T-helper 22 cell (primary cell): ENCODE data around the gene PCSK1N.

Experiments used
- DNase-seq: peaks from one replicate; pipeline ENCODE4 v3.0.0-alpha.2; 2020; ENCODE audit warnings: low read depth

Gene PCSK1N

DNA sequence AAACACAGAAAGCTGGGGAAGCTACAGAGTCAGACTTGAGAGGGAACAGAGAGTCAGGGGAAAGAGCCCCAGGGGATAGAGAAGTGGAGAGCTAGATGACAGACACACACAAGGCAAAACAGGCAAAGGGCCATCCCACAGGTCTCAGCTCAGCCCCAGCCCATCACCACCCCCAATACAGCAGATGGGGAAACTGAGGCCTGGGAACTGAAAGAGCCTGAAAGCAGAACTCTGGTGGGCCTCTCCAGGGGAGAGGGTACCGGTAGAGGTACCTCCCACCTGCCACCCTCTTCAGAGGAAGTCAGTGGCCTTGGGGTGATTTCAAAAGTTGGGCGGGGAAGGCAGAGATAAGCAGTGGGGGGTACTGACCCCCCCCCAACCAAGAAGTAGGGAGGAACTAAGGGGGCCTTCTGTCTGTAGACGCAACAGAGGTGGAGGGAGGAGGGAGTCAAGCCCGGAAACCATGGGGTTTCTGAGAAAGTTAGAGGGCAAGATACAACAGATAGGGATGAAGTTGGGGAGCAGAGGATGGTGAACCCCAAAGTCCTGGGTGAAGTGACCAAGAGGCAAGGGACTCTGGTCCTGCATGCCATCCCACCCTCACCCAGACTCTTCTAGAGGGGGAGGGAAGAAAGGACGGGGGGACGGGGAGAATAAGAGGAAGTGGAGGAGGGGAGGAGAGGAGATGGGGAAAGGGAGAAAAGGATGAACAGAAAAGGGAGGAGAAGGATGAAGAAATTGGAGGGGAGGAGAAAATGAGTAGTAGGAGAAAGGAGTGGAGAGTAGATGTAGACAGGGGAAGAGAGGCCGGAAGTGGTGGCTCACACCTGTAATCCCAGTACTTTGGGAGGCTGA lies 45.8 kb downstream of the PCSK1N start:
- DNase-seq: no peak

- DNase-seq: no peak
Measured at GRCh38 chrX:48787505-48788443, 47.6 kb downstream of the PCSK1N start.

GRCh38 chrX:48786825-48787504 lies 48.4 kb downstream of the PCSK1N start:
- no peak for DNase-seq

- no peak for DNase-seq
Measured at GRCh38 chrX:48786341-48786800, 49.0 kb downstream of the PCSK1N start, which contains the start of gene GATA1. TSS of gene GATA1 (plus strand) at chrX:48786590. CDS start at chrX:48791110, 4,520 bp downstream.

DNA sequence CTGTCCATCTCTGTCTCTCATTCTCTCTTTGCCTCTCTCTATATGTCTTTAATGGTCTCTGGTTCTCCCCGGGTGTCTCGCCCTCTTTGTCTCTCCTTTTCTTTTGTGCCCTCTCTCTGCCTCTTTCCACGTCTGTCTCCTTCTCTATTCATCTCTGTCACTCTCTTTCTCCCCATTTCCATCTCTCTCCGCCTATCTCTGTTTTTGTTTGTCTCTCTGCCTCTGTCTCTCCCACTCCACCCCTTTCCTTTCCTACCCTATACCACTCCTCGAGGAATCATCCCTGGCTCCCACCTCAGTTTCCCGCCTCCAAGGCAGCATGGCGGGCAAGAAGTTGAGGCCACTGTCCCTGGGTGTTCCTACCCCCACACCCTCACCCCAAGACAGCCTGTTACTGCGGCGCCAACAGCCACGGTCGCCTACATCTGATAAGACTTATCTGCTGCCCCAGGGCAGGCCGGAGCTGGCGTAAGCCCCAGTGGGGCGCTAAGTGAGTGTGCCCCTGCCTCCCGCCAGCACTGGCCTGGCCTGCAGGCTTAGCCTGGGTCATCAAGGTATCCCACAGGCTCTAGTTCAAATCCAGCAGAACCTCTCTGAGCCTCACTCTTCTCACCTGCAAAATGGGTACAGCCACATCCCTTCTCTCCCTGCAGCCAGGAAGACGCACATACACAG lies 49.7 kb downstream of the PCSK1N start:
- DNase-seq: no peak

GRCh38 chrX:48785186-48785539 lies 50.2 kb downstream of the PCSK1N start:
- DNase-seq: no peak

- DNase-seq: no peak
Measured at GRCh38 chrX:48784726-48785125, 50.7 kb downstream of the PCSK1N start.

- DNase-seq: no peak
Measured at GRCh38 chrX:48782795-48783194, 52.6 kb downstream of the PCSK1N start.

DNA sequence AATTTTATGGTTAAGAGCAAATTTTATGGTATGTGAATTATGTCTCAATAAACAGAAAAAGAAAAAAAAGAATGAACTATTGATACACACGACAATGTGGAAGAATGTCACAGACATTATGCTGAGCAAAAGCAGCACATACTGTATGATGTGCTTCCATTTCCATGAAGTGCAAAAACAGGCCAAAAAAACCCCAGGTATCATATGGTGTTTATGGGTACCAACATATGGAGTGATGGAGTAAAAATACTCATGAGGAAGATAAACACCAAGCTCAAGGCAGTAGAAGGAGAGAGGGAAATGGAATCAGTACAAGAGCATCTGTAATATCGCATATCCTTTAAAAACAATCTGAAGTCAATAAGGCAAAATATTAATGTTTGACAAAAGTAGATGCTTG lies 53.2 kb downstream of the PCSK1N start:
- no peak for DNase-seq

DNA sequence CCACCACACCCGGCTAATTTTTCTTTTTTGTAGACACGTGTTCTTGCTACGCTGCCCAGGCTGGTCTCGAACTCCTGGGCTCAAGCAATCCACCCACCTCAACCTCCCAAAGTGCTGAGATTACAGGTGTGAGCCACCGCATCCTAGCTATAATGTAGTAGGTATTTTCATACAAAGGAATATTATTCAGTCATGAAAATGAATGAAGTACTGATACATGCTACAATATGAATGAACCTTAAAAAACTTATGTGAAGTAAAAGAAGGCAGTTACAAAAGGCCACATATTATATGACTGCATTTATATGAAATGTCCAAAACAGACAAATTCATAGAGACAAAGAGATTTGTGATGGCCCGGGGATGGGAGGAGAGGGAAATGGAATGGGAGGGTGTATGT lies 53.7 kb downstream of the PCSK1N start:
- no peak for DNase-seq
